KOPT-K1 (cell line): Measurements from ENCODE around the gene LAMB3.

Source experiments
- H3K27ac ChIP-seq: fragments of 200-600 bp; sonication (generic); 2 replicates; pipeline ENCODE4 v1.5.1; 2016; ENCODE audit warnings: antibody characterized with exemption, mild to moderate bottlenecking, low read depth, low read length; ENCODE audit not compliant: poor library complexity, severe bottlenecking
- H3K36me3 ChIP-seq: fragments of 200-600 bp; sonication (generic); 2 replicates; pipeline ENCODE4 v1.5.1; 2017; ENCODE audit warnings: antibody characterized with exemption, mild to moderate bottlenecking, low read length, moderate library complexity; ENCODE audit not compliant: insufficient read depth
- H3K9me3 ChIP-seq: fragments of 200-600 bp; sonication (generic); 2 replicates; pipeline ENCODE4 v1.5.1; 2017; ENCODE audit warnings: antibody characterized with exemption, low read length, mild to moderate bottlenecking; ENCODE audit not compliant: insufficient read depth, poor library complexity, severe bottlenecking

The LAMB3 gene

DNA sequence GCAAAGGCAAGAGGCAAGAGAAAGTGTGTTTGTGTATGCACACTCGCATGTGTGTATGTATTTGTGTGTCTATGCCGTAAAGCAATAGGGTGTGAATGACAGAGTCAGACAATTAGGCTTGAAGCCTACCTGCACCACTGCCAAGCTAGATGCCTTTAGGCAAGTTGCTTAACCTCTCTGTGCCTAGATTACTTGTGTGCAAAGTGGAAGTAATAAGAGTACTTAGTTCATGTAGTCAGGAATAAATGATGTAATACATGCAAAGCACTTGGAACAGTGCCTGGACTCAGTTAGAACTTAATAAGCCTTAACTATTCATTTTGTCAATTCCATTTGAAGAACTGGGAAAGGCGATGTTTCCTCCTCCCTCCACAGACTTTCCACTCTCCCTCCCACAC, 31.7 kb downstream of the LAMB3 start:
- Histone ChIP-seq H3K36me3 (no peaks in the 10 kb centered on the region), H3K27ac (no peak overlapping the region), H3K9me3 (no peaks in the 10 kb centered on the region)

DNA sequence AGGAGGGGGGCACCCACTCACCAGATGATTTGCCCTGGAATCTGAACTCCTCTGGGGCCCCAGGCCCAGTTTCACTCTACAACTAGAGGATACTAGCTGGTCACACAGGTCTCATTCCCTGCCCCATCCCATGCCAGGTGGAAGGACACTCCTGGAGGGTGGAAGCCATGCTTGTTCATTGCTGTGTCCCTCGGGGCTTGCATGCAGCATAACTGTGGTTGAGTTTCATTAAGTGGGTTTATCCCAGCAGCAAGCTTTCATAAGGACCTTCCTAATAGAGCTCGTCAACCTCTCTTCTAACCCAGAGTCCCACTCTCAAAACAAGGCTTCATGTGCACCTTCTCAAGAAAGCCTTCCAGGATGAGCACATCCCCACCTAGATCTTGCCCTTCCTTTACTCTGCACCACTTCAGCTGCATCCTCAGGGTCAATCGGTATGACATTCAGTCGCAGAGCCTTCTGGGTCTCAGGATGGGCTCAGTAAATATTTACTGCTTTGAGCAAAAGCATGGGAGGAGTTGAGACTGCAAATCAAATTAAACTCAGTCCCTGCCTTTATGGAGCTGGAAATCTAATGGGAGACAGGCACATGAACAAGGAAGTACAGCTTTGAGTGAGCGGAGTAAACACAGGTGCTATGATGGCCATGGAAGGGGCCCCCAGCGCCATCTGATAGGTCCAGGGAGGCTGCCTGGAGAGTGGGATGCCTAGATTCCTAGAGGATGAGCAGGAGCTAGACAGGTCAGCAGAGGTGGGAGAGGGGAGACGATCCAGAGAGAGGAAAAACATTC, 32.3 kb downstream of the LAMB3 start:
- no peak overlapping the region for H3K27ac ChIP-seq
- no peaks in the 10 kb centered on the region for H3K36me3 ChIP-seq
- H3K9me3 ChIP-seq: no peaks in the 10 kb centered on the region

DNA sequence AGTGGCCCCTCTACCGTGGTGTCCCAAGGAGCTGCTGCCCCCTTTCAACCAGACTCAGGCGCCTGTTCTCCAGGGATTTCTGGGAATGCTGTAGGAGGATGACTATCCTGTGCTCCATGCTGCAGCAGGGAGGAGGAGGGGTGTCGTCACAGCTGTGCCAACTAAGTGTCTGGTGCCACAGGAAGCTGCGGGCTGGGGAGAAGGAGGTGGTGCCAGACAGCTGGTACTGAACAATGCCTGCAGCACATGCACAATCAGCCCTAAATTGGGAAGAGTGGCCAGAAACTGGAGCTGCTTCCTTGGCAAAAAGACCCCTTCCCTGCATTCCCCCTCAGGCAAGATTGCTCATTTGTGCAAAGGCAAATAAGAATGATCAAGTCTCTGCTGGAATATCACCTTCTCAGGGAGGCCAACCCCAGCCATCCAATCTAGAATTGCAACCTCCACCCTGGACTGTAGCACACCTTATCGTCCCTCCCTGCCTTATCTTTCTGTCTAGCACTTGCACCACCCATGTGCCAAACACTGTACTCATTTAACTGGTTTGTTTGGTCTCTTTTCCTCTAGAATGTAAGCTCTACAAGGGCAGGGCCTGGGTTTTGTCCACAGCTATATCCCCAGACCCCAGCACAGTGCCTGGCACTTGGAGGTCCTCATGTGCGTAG, 33.3 kb downstream of the LAMB3 start:
- H3K27ac ChIP-seq: no peak overlapping the region
- no peaks in the 10 kb centered on the region for H3K9me3 ChIP-seq
- H3K36me3 ChIP-seq: no peaks in the 10 kb centered on the region

DNA sequence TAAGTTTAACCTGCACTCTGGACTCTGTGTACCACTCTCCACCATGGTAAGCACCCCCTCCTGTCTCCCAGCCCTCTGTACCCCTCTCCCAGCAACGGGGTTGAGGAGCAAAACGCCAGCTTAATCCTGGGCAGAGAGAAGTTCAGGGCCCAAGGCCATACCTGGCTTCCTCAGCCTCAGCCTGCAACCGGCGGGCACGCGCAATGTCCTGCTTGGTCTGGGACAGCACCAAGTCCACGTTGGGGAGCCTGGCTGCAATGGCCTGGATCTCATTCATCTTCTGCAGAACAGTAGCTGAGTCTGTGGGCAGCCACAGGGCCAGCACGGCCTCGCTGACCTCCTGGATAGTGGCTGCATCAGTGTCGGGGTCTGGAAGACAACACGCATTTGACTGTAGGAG, 33.9 kb downstream of the LAMB3 start:
- Histone ChIP-seq H3K9me3 (no peaks in the 10 kb centered on the region), H3K27ac (no peak overlapping the region), H3K36me3 (no peaks in the 10 kb centered on the region)

GRCh38 chr1:209617755-209618154, 34.5 kb downstream of the LAMB3 start:
- H3K36me3 ChIP-seq: no peaks in the 10 kb centered on the region
- H3K9me3 ChIP-seq: no peaks in the 10 kb centered on the region
- H3K27ac ChIP-seq: no peak overlapping the region

DNA sequence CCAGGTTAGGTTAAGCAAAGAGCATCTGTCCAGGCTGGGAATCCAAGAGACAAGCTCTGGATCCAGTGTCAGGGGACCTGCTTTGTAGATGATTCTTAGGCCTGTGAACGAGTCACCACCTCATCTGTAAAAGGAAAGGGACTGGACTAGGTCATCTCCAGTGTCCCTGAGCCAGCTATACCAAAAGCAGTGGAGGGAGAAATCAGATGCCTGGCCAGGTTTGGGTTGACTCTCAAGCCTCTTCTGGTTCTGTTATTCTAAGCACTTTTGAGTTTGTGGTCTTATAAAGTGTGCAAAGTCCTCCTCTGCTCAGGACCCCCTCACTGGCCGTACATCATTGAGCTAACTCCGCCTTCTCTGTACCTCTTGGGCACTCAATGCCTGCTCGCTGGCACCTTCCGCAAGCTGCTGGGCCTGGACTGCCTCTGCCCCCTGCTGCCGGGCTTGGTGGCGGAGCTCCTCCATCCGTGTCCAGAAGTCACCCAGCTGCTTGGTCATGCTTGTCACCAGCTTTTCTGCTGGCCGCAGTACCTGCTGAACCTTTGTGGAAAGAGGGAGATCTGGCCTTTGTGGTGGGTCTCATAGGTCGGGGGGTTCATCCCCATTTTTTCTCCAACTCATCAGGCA, 35.1 kb downstream of the LAMB3 start:
- no peaks in the 10 kb centered on the region for H3K9me3 ChIP-seq
- no peak overlapping the region for H3K27ac ChIP-seq
- H3K36me3 ChIP-seq: no peaks in the 10 kb centered on the region

DNA sequence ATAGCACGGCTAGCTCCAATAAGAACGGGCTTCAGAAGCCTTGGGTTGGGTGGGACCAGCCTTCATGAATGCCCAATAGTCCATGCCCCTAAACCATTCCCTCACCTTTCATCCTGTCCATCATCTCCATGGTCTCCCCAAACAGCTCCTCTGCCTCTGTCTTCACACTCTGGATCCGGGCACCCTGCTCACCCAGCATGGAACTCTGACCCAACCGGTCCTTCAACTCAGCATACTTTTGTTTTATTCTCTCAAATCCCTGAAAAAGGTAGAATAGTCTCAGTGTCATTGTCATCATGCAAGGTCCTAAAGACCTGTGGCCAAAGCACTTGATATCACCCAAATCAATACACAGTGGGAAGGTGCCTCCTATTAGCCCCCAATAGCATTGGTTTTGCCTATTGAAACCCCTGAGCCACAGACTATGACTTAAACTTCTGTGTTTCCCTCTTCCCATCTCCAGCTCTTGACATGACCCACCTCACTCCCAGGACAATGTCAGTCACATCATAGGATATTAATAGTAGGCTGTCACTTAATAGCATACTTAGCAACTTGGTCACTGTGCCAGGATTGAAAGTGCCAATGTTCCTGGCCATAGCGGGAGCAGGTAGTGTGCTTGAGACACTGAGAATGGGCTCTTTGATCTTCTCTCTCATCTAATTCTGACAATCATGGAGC, 35.7 kb downstream of the LAMB3 start:
- Histone ChIP-seq H3K9me3 (no peaks in the 10 kb centered on the region), H3K36me3 (no peaks in the 10 kb centered on the region), H3K27ac (no peak overlapping the region)

DNA sequence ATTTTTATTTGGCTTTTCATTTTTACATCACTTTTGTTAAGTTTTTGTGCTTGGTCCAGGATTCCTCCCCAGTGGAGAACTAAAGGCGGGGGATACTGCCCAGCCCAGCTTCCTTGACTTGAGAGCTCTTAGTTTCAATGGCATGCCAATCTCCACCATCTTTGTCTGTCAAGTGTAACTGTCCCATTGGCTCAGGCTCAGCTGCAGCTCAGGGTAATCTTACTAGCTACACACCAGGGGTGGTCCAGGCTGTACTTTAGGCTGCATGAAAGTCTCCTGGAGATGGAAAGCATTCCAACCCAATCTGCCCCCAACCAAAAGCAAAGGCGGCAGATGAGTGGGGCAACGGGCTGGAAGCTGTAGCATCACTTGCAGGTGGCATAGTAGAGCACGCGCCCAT, 37.3 kb downstream of the LAMB3 start:
- Histone ChIP-seq H3K27ac (no peak overlapping the region), H3K36me3 (no peaks in the 10 kb centered on the region), H3K9me3 (no peaks in the 10 kb centered on the region)

DNA sequence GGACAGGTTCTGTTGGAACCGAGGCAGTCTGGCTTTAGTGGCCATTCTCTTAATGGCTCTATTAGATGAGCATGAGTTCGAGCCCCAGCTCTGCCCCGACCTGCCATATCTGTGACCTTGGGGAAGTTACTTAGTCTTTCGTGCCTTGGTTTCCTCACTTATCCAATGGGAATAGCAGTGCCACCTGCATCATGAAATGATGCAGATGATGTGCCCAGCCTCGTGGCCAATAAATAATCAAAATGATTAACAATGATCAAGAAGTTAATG, 38.1 kb downstream of the LAMB3 start:
- Histone ChIP-seq H3K9me3 (no peaks in the 10 kb centered on the region), H3K27ac (no peak overlapping the region), H3K36me3 (no peaks in the 10 kb centered on the region)

- Histone ChIP-seq H3K36me3 (no peaks in the 10 kb centered on the region), H3K9me3 (no peaks in the 10 kb centered on the region), H3K27ac (no peak overlapping the region)
These were observed 38.6 kb downstream of the LAMB3 start for GRCh38 chr1:209613400-209614150.

- Histone ChIP-seq H3K27ac (no peak overlapping the region), H3K36me3 (no peaks in the 10 kb centered on the region), H3K9me3 (no peaks in the 10 kb centered on the region)
These were observed 39.4 kb downstream of the LAMB3 start for GRCh38 chr1:209612646-209613399.

DNA sequence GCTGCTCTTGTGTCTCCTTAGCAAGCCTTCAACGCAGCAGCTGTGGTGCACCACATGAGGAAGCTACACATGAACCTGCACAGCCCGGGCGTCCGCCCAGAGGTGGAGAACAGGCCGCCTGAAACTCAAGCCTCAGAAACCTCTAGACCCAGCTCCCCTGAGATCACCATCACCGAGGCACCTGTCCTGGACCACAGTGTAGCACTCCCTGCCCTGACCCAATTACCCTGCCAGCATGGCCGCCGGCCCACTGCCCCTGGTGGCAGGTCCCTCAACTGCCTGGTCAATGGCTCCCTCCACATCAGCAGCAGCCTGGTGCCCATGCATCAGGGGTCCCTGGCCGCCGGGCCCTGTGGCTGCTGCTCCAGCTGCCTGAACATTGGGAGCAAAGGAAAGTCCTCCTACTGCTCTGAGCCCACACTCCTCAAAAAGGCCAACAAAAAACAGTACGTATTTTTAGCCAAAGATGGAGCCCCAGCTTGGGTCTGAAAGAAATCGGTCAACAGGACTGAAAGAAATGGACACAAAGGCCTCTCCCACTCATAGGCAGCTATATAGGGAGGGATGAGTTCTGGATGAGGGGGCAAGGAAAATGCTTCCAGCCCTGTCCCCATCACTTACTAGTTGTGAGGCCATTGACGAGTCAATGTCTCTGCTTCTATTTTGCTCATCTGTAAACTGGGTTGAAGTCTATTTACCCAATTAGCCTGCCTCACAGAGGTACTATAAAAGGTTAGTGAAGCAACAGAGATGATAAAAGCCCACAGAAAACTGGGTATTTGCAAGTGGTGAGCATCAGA, 40.3 kb downstream of the LAMB3 start:
- no peaks in the 10 kb centered on the region for H3K9me3 ChIP-seq
- H3K27ac ChIP-seq: no peak overlapping the region
- H3K36me3 ChIP-seq: no peaks in the 10 kb centered on the region

GRCh38 chr1:209610631-209610905, 41.7 kb downstream of the LAMB3 start:
- Histone ChIP-seq H3K36me3 (no peaks in the 10 kb centered on the region), H3K27ac (no peak overlapping the region), H3K9me3 (no peaks in the 10 kb centered on the region)
